Endothelial cell of umbilical vein (primary cell): Measurements from ENCODE around the gene SAMSN1.

Experiments used
- CTCF ChIP-seq, 2 donors: IDR thresholded peaks; 1 replicate in 1 of 2; 2 replicates in 1 of 2; pipeline ENCODE4 v1.5.1; 2011; ENCODE audit warnings: low read length in 2 of 2, mild to moderate bottlenecking in 2 of 2, moderate library complexity in 2 of 2, control low read depth in 1 of 2, inconsistent platforms in 1 of 2, low read depth in 1 of 2; ENCODE audit not compliant: insufficient read depth in 1 of 2; ENCODE audit errors: extremely low read depth in 1 of 2
- EZH2 ChIP-seq: IDR thresholded peaks from 2 replicates; pipeline ENCODE4 v1.6.1; 2012; ENCODE audit warnings: borderline replicate concordance, low read depth, mild to moderate bottlenecking, moderate library complexity, low read length, inconsistent platforms; ENCODE audit not compliant: severe bottlenecking
- JUN ChIP-seq: IDR thresholded peaks from 2 replicates; pipeline ENCODE4 v1.6.1; 2011; ENCODE audit warnings: borderline replicate concordance, low read depth; ENCODE audit not compliant: insufficient read length, insufficient read depth
- MAX ChIP-seq: IDR thresholded peaks from 2 replicates; pipeline ENCODE4 v1.6.1; 2011; ENCODE audit not compliant: insufficient read depth, insufficient read length
- POLR2A ChIP-seq: IDR thresholded peaks from 2 replicates; pipeline ENCODE4 v1.6.1; 2012; ENCODE audit warnings: low read depth, mild to moderate bottlenecking, control low read depth, low read length
- POLR2AphosphoS5 ChIP-seq: IDR thresholded peaks from 2 replicates; pipeline ENCODE4 v1.6.1; 2012; ENCODE audit warnings: low read depth, mild to moderate bottlenecking, control low read depth, low read length, moderate library complexity; ENCODE audit not compliant: insufficient read depth

- TF ChIP-seq EZH2, result no peak
- TF ChIP-seq CTCF (IDR thresholded peaks at IDR 0.05; ENCODE audit: extremely low read depth in 1 of 2, insufficient read depth in 1 of 2, low read depth in 1 of 2, low read length in 2 of 2), result no peak
- TF ChIP-seq JUN, result no peak
- TF ChIP-seq POLR2A, result no peak
- TF ChIP-seq POLR2AphosphoS5, result no peak
- TF ChIP-seq MAX, result no peak
Measured at GRCh38 chr21:14550135-14550534, 4.0 kb upstream of the SAMSN1 start.
